SW 1271 (cell line): ENCODE data around the gene ID1.

ENCODE experiments used
- DNase-seq, 2 experiments: peaks; one replicate each; lab custom pipeline; 2025; lab: John Stamatoyannopoulos, UW

ID1 gene

DNA sequence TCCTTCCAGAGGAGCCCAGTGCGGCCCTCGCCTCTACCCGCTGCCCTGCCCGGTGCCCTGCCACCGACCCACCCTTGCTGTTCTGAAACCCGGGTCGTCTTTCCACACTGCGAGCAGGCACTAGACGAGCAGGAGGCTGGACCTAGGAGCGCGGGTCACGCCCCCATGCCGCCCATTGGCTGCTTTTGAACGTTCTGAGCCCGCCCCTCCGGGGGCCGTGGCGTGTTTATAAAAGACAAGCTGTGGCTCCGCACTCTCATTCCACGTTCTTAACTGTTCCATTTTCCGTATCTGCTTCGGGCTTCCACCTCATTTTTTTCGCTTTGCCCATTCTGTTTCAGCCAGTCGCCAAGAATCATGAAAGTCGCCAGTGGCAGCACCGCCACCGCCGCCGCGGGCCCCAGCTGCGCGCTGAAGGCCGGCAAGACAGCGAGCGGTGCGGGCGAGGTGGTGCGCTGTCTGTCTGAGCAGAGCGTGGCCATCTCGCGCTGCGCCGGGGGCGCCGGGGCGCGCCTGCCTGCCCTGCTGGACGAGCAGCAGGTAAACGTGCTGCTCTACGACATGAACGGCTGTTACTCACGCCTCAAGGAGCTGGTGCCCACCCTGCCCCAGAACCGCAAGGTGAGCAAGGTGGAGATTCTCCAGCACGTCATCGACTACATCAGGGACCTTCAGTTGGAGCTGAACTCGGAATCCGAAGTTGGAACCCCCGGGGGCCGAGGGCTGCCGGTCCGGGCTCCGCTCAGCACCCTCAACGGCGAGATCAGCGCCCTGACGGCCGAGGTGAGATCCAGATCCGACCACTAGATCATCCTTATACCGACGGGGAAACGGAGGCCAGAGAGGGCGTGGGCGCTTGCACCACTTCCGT is at the start of gene ID1:
TSS of gene ID1 (plus strand) at position 259 of the 871 bp plus-strand sequence. CDS start at position 358, 99 bp downstream.
- DNase-seq, result peak; percentile 98 to 99

DNA sequence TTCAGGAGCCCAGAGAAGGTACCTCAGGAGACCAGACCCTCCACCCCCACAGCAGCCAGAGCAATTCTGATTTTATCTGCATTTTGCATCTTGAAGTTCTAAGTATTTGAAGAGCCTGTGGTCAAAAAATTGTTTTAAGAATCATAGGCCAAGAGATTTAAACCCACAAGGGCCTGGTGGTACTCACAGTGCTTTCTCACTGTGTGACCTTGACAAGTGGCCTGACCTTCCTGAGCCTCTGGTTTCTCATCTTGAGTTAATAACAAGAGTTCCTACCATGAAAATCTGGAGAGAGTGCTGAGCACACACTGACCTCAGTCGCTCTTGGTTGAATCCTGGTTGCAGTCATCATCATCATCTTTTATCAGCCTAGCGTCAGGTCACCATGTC is 45.4 kb upstream of the ID1 start:
- DNase-seq, result no peak

- peak; percentile 63 to 81 for DNase-seq
Observed at GRCh38 chr20:31560094-31560745, 44.9 kb upstream of the ID1 start.

GRCh38 chr20:31560746-31561598 is 44.1 kb upstream of the ID1 start:
- DNase-seq, result peak; percentile 93 to 98

- DNase-seq, result no peak
Observed at GRCh38 chr20:31562241-31562640, 42.8 kb upstream of the ID1 start.

DNA sequence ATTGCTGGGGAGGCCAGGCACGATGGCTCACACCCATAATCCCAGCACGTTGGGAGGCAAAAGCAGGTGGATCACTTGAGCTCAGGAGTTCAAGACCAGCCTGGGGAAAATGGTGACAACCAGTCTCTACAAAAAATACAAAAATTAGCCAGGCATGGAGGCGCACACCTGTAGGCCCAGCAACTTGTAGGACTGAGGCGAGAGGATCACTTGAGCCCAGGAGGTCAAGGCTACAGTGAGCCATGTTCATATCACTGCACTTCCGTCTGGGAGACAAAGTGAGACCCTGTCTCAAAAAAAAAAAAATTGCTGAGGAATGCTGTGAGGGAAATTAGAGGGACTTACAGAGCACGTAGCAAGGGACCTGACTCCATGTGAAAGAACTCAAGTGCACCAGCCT is 40.8 kb upstream of the ID1 start:
- no peak for DNase-seq

GRCh38 chr20:31565699-31566318 is 39.3 kb upstream of the ID1 start:
- DNase-seq, result no peak

DNA sequence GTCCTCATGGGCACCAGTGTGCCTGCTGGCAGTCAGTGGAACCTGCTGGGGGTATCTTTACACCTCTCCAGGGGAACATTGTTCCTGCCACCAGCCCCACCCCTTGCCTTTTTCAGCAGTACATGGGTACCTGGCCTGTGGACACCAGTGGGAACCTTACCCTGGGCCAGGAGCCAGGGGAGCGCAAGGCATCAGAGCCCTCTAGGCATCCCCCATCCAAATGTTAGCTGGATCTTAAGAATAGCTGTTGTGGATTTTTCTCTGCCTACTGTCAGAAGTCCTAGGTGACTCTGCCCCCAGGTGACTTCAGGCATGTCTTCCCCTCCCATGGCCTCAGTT is 38.8 kb upstream of the ID1 start:
- DNase-seq, result no peak

- DNase-seq, result no peak
Observed at GRCh38 chr20:31566658-31567379, 38.3 kb upstream of the ID1 start.

DNA sequence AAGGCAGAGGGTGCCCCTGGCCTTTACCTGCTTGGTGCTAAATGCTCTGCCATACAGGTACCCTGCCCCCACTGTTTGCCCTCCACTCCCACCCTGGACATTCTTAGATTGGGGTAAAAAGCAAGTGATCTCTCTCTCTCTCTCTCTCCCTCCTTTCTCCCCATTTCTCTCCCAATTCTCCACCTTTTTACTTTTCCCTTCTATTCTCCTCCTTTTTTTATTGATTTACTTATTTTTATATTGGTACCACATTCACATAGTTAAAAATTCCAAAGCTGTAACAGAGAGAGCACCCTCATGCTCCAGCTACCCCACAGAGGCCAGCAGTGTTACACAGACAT is 37.7 kb upstream of the ID1 start:
- no peak for DNase-seq

- no peak for DNase-seq
Observed at GRCh38 chr20:31568041-31568731, 36.9 kb upstream of the ID1 start.

DNA sequence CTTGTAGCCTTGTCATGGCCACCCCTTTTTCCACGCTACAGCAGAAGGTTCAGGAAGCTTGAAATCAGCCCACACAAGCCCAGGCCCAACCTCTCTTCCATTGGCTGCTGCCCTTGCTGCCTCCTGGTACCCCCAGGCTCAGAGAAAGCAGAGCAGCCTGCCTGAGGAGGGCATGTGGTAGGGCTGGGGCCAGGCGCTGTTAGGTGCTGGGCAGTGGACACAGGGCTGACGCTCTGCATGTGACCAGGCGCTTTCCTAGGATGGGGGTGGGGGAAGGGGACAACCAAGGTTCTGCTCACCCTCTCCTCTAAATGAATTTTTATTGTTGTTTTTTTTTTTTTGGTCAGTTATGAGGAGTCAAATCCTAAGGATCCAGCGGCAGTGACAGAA is 36.3 kb upstream of the ID1 start:
- no peak for DNase-seq

DNA sequence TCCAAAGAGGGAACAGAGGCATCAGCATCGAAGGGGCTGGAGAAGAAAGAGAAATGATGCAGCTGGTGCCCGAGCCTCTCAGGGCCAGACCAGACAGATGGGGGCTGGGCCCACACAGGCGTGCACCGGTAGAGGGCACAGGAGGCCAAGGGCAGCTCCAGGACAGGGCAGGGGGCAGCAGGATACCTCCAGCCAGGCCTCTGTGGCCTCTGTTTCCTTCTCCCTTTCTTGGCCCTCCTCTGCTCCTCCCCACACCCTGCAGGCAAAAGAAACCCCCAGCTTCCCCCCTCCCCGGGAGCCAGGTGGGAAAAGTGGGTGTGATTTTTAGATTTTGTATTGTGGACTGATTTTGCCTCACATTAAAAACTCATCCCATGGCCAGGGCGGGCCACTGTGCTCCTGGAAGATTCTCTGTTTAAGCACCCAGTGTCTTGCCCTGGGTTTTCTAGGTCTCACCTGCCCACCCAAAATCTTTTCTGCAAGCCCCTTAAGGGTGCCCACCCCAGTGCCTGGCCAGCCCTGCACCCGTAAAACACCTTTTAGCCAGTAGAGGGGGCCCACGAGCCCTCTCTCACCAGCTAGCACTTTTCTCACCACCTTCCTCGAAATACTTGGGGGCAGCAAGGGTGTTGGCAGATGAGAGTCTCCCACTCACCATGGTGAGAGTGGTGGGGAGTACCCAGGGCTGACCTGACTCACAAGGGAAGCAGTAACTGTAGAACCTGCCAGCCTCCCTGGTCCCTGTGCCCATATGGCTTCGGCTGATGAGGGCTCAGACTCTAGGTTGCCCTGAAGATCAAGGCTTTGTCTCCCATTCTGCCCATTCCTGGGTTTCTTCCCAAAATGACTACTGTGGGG is 35.7 kb upstream of the ID1 start:
- peak in 1 of 2 experiments; percentile 55 for DNase-seq

- DNase-seq, result no peak
Observed at GRCh38 chr20:31570021-31570463, 35.0 kb upstream of the ID1 start.

GRCh38 chr20:31570735-31571617 is 34.1 kb upstream of the ID1 start:
- no peak for DNase-seq

- peak in 1 of 2 experiments; percentile 92 for DNase-seq
Observed at GRCh38 chr20:31572042-31572700, 32.9 kb upstream of the ID1 start.

GRCh38 chr20:31572701-31573554 is 32.2 kb upstream of the ID1 start:
- DNase-seq, result peak; percentile 98 to 100
